Neural cell (in vitro differentiated cells): ENCODE results near the gene CSNK1E.
"Not testable (repeated sequence)": the region's sequence is repeated elsewhere in the genome, so short reads cannot be mapped to it uniquely, and the experiment has no call there.

Source experiments
- EP300 ChIP-seq: fragments of 450-650 bp; conservative IDR thresholded peaks from 2 replicates; pipeline ENCODE4 v1.6.1; 2014; ENCODE audit warnings: antibody characterized with exemption, mild to moderate bottlenecking, moderate library complexity; ENCODE audit not compliant: poor library complexity, severe bottlenecking
- POLR2AphosphoS5 ChIP-seq: IDR thresholded peaks from 2 replicates; pipeline ENCODE4 v1.6.1; 2012
- RAD21 ChIP-seq: fragments of 450-650 bp; conservative IDR thresholded peaks from 2 replicates; pipeline ENCODE4 v1.6.1; 2014; ENCODE audit warnings: antibody characterized with exemption, mild to moderate bottlenecking, moderate library complexity
- TAF1 ChIP-seq: IDR thresholded peaks from 2 replicates; pipeline ENCODE4 v1.6.1; 2012; ENCODE audit warnings: low read depth
- TF ChIP-seq, protein P1 (sequence below): fragments of 450-650 bp; IDR thresholded peaks from 2 replicates; pipeline ENCODE4 v1.5.1; 2014; ENCODE audit warnings: antibody characterized with exemption, mild to moderate bottlenecking, moderate library complexity; ENCODE audit not compliant: poor library complexity, severe bottlenecking
- TF ChIP-seq, protein P2 (sequence below): IDR thresholded peaks from 2 replicates; pipeline ENCODE4 v1.6.1; 2012; ENCODE audit warnings: borderline replicate concordance

DNA sequence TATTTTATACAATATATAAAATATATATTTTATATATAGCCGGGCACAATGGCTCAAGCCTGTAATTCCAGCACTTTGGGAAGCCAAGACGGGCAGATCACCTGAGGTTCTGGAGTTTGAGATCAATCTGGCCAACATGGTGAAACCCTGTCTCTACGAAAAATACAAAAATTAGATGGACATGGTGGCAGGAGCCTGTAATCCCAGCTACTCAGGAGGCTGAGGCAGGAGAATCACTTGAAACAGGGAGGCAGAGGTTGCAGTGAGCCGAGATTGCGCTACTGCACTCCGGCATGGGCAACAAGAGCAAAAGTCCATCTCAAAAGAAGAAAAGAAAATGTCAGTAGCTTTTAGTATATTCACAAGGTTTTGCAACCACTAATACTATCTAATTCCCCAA lies 22.7 kb upstream of the CSNK1E start:
- TF ChIP-seq, protein P1, sequence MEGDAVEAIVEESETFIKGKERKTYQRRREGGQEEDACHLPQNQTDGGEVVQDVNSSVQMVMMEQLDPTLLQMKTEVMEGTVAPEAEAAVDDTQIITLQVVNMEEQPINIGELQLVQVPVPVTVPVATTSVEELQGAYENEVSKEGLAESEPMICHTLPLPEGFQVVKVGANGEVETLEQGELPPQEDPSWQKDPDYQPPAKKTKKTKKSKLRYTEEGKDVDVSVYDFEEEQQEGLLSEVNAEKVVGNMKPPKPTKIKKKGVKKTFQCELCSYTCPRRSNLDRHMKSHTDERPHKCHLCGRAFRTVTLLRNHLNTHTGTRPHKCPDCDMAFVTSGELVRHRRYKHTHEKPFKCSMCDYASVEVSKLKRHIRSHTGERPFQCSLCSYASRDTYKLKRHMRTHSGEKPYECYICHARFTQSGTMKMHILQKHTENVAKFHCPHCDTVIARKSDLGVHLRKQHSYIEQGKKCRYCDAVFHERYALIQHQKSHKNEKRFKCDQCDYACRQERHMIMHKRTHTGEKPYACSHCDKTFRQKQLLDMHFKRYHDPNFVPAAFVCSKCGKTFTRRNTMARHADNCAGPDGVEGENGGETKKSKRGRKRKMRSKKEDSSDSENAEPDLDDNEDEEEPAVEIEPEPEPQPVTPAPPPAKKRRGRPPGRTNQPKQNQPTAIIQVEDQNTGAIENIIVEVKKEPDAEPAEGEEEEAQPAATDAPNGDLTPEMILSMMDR: not testable (repeated sequence)
- not testable (repeated sequence) for TF ChIP-seq RAD21, TAF1, POLR2AphosphoS5, EP300
- TF ChIP-seq, protein P2, sequence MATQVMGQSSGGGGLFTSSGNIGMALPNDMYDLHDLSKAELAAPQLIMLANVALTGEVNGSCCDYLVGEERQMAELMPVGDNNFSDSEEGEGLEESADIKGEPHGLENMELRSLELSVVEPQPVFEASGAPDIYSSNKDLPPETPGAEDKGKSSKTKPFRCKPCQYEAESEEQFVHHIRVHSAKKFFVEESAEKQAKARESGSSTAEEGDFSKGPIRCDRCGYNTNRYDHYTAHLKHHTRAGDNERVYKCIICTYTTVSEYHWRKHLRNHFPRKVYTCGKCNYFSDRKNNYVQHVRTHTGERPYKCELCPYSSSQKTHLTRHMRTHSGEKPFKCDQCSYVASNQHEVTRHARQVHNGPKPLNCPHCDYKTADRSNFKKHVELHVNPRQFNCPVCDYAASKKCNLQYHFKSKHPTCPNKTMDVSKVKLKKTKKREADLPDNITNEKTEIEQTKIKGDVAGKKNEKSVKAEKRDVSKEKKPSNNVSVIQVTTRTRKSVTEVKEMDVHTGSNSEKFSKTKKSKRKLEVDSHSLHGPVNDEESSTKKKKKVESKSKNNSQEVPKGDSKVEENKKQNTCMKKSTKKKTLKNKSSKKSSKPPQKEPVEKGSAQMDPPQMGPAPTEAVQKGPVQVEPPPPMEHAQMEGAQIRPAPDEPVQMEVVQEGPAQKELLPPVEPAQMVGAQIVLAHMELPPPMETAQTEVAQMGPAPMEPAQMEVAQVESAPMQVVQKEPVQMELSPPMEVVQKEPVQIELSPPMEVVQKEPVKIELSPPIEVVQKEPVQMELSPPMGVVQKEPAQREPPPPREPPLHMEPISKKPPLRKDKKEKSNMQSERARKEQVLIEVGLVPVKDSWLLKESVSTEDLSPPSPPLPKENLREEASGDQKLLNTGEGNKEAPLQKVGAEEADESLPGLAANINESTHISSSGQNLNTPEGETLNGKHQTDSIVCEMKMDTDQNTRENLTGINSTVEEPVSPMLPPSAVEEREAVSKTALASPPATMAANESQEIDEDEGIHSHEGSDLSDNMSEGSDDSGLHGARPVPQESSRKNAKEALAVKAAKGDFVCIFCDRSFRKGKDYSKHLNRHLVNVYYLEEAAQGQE: not testable (repeated sequence)
